GM21723 (cell line): ENCODE results near the gene NSUN6.
"Not testable (repeated sequence)": the region's sequence is repeated elsewhere in the genome, so short reads cannot be mapped to it uniquely, and the experiment has no call there.

Experiments
- ATAC-seq: cut with Tn5 transposase; IDR thresholded peaks from one replicate; pipeline ENCODE4 v1.9.1; 2021; ENCODE audit warnings: mild to moderate bottlenecking, moderate library complexity; ENCODE audit not compliant: unreplicated experiment

Gene NSUN6

DNA sequence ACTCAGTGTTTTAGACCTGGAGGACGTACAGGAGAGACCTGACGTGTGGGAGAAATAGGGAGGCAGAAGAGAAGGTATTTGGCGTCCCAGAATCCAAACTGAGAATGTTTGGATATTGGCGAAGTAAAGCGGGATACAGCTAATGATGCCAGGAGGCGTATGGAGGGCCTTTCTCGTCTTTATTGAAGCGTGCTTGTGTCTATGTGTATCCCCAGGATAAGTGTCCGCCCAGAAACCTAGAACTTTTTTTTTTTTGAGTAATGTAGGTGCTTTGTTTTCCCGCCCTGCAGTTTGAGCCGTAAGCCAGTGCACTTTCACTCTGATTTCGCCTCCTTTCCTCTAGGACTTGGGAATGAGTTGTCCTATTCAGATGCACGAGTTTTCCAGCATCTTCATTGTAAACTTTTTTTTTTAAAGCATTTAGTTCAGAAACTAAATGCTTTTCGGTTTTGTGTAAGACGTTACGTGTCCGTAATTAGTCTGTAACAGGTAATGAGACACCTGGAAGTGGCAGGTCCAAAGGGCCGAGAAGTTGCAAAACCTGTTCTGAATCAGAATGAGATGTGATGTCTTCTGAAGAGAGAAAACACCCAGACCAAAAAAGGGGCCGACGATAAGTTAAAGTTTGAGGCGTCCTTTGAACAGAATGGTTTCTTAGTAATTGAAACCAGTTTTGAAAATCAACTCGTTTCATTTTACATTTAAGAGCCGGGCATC, 8.6 kb upstream of the NSUN6 start:
- ATAC-seq: peak; percentile 27

DNA sequence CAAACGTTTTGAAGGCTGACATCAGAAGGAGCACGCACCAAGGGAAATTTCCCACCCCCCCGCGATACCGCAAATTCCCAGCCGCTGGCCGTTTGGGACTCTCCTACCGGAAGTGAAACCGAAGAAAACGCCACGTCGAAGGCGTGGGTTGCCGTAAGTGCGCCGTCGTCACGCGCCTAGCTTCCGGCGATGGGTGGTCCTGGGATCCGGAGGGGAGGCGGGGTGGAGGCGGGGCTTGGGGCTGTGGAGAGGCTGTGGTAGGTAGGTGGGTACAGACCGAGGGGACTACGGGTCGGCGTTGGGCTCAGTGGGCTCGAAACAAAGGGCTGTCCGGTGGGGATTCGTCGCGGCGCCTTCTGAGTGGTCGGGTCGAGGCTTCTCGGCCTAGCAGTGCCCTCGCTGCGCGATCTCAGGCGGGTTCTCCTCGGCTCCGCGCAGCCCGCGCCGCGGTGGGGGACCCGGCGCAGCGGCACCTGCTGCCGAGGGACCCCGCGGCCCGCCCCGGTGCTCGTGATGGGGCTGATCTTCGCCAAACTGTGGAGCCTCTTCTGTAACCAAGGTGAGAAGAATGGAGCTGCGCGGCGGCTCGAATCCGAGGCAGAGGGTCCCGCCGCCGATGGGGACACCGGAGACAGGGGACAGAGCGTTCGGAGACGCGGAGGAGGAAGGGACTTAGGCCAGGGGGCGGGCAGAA, 7.9 kb upstream of the NSUN6 start, which contains the start of gene ARL5B:
ARL5B (plus strand) TSS at position 307 of the 694 bp plus-strand sequence; CDS start at position 514, 207 bp downstream.
- ATAC-seq: peak; percentile 87

DNA sequence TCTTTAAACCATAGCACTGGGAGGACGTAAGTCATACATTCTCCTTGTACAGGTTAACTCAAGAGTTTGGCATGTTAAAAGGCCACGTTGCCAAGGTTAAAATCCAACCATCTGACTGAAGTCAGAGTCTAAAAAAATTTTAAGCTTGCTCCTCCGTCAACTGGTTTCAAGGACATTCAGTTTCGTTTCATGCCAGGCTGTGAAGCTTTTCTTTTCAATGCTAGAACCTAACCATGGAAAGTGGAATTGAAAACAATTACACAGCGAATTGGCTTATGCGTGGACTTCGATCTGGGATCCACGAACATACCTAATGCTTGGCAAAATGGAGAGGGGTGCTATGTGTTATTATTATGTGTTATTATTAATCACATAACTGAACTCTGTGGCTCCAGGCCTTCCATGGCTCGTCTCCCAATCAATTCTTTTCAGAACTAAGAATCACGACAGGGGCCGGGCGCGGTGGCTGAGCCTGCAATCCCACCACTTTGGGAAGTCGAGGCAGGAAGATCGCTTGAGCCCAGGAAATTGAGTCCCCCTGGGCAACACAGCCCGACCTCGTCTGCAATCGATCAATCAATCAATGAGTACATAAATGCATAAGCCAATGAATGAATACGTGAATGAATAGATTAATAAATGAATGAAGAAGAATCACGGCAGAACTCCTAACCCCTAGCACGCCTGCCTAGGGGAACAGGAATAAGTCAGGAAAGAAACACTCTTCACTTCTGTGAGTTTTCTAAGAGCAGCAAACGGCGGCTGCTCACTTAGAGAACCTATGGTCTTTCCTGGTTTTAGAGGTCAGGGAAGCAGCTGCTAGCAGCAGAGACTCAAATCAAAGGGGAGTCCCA, 7.1 kb upstream of the NSUN6 start:
- peak; percentile 2 for ATAC-seq

DNA sequence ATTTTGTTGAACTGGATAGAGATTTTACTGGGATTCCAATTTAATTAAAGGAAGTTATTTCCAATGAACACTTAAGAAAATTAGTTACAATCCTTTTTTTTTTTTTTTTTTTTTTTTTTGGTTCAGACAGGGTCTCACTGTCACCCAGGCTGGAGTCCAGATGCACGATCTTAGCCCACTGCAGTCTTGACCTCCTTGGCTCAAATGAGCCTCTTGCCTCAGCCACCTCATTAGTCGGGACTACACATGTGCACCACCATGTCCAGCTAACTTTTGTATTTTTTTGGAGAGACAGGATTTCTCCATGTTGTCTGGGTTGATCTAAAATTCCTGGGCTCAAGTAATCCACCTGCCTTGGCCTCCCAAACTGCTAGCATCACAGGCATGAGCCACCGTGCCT, 5.3 kb upstream of the NSUN6 start:
- no peak for ATAC-seq

DNA sequence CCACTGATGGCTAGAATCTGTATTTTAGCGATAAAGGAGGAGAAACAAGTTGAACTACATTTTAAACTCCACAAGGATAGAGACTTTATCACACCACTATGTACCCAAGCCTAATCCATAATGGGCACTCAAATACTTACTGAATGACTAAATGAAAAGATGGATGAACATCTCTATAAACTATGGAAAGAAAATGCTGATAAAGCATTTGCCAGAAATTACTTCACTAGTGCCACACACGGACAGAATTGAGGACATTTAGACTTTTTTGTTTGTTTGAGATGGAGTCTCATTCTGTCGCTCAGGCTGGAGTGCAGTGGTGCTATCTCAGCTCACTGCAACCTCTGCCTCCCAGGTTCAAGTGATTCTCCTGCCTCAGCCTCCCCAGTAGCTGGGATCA, 1.7 kb upstream of the NSUN6 start:
- no peak for ATAC-seq

DNA sequence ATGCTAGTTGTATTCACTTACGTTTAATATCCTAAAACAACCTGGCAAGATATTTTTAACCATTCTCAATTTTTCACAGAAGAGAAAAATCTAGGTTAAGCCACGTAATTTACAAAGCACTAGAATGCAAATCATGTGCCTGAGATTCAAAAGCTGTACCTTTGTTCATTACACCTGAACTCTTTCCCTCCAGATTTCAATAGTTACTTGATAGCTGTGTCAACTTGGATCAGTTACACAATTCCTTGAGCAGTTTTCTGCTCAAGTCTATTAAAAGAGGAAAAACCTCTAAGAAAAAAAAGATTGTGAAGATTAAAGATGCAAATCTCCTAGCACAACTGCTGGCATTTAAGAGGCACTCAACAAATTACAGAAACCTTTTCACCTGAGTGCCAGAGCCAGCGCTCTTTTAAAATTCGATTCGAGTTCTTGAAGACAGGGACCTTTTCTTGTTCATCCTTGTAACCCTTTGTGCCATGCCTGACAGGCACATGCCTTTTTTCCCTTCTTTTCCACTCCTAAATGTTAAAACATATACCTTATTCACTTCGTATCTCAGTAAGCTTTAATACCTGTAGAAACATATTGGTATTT, 886 bp downstream of the NSUN6 start:
- ATAC-seq: no peak

DNA sequence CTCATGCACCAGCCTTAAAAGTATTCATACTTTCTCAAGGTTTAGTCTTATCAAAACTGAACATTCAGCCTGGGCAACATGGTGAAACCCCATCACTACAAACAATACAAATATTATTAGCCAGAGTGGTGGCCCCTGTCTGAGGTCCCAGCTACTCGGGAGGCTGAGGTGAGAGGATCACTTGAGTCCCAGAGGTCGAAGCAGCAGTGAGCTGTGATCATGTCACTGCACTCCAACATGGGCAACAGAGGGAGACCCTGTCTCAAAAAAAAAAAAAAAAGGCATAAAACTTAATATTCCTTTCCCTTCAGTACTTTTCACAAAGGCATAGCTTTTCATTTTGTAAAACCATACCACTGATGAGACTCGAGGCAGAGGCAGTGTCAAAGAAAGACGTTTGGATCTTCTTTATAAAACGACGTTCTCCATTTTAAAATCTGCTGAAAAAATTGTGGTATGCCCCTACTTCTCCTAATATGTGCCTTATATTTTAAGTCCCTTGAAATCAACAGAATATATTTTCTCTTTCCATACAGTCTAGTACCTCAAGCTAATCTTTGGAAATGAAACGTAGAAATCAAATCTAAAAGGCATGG, 1.9 kb downstream of the NSUN6 start:
- ATAC-seq: no peak

DNA sequence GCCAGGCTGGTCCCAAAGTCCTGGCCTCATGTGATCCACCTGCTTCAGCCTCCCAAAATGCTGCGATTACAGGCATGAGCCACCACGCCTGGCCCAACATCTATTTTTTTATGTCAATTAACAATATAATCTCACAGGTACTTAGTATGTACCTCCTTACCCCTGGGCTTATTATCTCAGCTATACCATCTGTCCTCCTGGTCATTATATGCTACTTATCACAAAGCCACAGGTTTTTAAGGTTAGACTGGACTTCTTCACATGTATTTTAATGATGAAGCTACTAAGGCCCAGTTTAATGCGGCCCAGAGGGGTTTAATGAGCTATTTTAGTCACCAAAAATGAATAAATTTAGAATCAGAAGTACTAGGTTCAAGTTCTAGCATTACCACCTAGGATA, 3.4 kb downstream of the NSUN6 start:
- no peak for ATAC-seq

DNA sequence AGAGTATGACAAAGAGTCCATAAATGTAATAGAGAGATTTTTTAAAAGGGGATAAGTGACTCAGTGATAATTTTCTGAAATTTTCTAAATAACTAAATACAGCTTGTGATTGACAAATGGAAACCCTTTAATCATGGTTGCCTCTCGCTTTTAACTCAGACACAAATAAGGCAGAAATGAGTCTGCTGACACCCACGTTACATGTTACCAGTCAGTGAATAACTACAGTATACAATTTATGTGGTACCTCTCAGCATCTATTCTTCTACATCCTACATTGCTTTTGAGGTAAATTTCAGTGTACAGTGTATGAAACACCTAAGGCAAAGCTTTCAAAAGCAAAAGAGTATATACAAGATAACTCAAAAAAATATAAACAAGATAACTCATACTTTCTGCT, 4.2 kb downstream of the NSUN6 start:
- no peak for ATAC-seq

DNA sequence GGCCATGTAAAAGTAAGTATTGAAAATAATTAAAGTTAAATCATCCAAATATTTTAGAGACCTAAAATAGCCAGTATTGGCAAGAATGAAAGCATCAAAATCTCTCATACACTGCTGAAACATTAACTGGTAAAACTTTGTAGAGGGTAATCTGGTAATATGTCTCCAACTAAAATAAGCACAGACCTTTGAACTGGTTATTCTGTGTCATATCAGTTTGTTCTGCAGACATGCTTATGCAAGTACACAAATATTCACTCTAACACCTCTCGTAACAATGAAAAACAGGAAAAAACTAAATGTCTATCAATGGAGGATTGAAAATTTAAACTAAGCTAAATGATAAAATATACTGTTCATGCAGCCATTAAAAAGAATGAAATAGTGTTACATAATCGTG, 11.7 kb downstream of the NSUN6 start:
- not testable (repeated sequence) for ATAC-seq

DNA sequence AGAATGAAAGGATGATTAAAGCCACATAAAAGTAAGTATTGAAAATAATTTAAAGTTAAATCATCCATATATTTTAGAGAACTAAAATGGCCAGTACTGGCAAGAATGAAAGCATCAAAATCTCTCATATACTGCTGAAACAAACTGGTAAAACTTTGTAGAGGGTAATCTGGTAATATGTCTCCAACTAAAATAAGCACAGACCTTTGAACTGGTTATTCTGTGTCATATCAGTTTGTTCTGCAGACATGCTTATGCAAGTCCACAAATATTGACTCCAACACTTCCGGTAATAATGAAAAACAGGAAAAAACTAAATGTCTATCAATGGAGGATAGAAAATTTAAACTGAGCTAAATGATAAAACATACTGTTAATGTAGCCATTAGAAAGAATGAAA, 14.0 kb downstream of the NSUN6 start:
- not testable (repeated sequence) for ATAC-seq

DNA sequence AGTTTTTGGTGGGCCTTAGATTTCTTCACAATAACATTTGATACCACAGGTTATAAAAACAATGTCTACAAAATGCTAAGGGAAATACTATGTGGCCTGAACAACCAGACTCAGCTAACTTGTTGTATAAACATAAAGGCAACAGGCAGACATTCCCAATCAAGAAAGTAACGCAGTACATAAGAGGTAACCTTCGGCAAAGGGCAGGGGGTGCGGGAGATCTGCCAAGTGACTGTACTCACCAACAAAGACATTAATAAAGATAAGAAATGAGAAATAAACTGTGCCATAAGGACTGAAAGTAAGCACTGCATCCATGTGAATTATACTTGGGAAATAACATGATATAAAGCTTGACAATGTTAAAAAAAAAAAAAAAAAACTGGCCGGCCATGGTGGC, 15.4 kb downstream of the NSUN6 start:
- ATAC-seq: no peak

DNA sequence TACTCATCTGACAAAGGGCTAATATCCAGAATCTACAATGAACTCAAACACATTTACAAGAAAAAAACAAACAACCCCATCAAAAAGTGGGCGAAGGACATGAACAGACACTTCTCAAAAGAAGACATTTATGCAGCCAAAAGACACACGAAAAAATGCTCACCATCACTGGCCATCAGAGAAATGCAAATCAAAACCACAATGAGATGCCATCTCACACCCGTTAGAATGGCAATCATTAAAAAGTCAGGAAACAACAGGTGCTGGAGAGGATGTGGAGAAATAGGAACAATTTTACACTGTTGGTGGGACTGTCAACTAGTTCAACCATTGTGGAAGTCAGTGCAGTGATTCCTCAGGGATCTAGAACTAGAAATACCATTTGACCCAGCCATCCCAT, 18.9 kb downstream of the NSUN6 start:
- not testable (repeated sequence) for ATAC-seq

DNA sequence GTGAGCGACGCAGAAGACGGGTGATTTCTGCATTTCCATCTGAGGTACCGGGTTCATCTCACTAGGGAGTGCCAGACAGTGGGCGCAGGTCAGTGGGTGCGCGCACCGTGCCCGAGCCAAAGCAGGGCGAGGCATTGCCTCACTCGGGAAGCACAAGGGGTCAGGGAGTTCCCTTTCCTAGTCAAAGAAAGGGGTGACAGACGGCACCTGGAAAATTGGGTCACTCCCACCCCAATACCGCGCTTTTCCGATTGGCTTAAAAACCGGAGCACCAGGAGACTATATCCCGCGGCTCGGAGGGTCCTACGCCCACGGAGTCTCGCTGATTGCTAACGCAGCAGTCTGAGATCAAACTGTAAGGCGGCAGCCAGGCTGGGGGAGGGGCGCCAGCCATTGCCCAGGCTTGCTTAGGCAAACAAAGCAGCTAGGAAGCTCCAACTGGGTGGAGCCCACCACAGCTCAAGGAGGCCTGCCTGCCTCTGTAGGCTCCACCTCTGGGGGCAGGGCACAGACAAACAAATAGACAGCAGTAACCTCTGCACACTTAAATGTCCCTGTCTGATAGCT, 23.9 kb downstream of the NSUN6 start:
- not testable (repeated sequence) for ATAC-seq

DNA sequence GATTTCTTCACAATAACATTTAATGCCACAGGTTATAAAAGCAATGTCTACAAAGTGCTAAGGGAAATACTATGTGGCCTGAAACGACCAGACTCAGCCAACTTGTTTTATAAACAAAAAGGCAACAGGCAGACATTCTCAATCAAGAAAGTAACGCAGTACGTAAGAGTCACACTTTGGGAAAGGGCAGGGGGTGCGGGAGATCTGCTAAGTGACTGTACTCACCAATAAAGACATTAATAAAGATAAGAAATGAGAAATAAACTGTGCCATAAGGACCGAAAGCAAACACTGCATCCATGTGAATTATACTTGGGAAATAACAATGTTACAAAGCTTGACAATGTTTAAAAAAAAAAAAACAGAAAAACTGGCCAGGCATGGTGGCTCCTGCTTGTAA, 25.5 kb downstream of the NSUN6 start:
- ATAC-seq: no peak

DNA sequence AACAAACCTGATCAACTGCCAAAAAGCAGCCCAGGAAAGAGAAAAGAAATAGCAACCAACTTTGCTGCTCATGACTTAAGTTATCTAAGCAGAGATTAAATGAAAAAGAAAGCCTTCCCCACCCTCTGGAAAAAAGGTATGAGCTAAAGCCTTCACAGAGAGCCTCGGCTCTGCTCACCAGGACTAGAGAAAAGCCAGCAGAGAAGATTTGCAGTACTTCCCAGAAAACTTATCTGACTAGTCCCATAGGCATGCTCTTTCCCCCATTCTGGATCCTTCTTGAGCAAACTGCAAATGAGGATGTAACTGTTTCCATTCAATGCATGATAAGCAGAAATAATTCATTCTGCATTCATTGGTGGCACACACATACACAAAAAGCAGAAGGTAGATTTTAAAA, 27.7 kb downstream of the NSUN6 start:
- not testable (repeated sequence) for ATAC-seq

DNA sequence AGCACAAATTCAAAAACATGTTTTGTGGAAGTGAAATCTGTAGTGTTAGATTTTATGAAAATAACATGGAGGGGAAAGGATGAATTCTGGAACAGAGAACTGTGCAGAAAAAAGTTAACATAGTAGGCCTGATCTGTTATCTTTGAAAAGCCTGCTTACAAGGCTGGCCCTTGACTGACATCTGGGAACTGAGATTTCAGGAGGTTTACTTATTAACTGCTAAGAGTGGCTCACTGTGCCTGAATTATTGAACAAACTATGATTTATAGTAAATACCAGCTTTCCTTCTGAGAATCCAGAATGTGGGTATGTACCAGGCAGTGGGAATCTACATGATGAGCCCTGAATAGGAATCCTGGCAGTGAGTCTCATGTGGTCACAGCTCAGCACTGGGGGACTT, 30.5 kb downstream of the NSUN6 start:
- ATAC-seq: no peak

DNA sequence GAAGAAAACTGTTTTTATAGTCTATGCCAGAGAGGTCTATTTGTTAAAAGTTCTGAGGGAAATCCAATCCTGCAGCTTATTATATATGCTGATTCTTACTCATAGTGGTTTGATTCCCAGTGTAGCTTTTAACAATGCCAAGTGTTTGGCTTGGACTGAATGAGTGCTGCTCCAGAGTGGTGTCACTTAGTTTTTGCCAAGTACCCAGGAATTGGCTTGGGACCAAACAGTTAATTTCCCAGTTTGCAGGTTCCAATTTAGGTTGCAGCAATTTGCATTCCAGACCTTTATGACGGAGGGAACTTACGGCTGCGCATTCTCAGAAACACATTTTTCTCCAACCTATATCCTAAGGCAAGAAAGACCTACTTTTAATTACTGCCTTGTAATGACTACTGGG, 32.4 kb downstream of the NSUN6 start:
- no peak for ATAC-seq

DNA sequence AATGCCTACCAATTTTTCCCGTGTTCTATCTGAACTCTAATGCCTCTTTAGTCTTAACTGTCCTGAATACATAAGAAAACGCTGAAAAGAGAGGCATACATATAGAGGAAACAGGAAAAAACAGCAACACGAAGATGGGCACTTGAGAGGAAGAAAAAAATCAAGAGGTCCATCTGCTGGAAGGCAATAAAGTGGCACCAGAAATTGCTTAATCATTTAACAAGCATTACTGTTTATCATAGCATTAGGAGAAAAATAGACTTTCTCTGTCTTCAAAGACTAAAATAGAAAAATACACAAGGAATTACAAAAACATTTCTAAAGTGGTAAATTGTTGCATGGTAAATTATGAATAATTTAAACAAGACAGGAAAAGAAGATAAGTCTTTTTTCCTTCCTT, 35.0 kb downstream of the NSUN6 start:
- no peak for ATAC-seq

DNA sequence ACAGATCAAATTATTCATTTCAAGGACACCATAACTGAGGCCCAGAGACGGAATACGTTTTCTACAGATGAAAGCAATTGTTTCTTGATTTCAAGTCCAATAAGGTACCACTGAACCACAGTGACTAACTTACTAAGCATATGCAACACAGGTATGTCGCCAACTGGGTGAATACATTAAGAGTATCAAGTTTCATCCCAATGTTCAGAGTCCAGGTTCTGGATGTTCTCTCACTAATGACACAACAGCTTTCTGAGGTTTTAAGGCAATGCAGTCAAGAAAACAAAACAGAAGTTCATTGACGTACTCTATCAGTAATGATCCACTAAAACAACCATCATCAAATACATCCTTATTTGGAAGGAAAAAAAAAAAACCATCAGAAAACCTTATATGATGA, 35.8 kb downstream of the NSUN6 start:
- ATAC-seq: no peak

DNA sequence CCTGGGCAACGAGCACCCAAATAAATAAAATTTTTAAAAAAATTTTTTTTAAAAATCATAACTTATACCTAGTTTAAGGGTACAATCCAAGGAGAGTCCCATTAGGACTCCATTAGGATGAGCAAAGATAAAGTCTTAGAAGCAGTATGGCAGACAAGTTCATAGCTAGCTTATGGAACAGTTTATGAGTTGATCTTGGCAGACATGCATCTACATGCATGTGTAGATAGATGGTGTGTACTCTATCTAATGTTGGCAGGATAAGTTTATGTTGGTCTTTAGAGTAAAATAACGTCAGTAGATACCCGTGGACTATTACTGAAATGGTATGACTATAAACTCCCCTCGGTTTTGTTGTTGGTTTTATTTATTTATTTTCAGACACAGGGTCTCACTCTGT, 40.2 kb downstream of the NSUN6 start:
- ATAC-seq: no peak
